H1 (cell line): Measurements from ENCODE around the gene CD226. TPM values are rescaled to one million over a fixed set of nuclear protein-coding genes. Genes with fewer than 3 reads are reported as not detected.

Experiments used
- CTCF ChIA-PET: fragments of 300-600 bp; sonication (Branson Sonifier 250); formaldehyde crosslinking; loops from one replicate; lab custom pipeline; 2021; ENCODE audit not compliant: partially characterized antibody; lab: Charles Lee
- POLR2A ChIA-PET: fragments of 300-600 bp; sonication (Branson Sonifier 250); formaldehyde crosslinking; loops from one replicate; lab custom pipeline; 2021; ENCODE audit warnings: inconsistent platforms; ENCODE audit not compliant: partially characterized antibody; lab: Charles Lee
- DNase-seq, 2 experiments: peaks; one replicate each; pipeline versions ENCODE4 v3.0.0 to v3.0.0-alpha.2; 2010 to 2022; ENCODE audit warnings: low spot score in 2 of 2, low read depth in 1 of 2, mixed read lengths in 1 of 2
- FAIRE-seq: peaks from 2 replicates; lab custom pipeline; 2011; peaks lifted over from hg19 to GRCh38; lab: Jason Lieb, UNC
- H2AFZ ChIP-seq: 2 replicates; pipeline ENCODE4 v1.8.1; 2012; ENCODE audit warnings: low read length, inconsistent platforms
- H2AK5ac ChIP-seq: 2 replicates; pipeline ENCODE4 v1.6.1; 2013; ENCODE audit warnings: low read depth, low read length
- H2BK120ac ChIP-seq: replicated peaks from 2 replicates; pipeline ENCODE3; 2013; ENCODE audit warnings: low read depth, low read length, inconsistent platforms
- H2BK12ac ChIP-seq: 2 replicates; pipeline ENCODE4 v1.6.1; 2013; ENCODE audit warnings: low read depth, low read length
- H2BK15ac ChIP-seq: 2 replicates; pipeline ENCODE4 v1.6.1; 2013; ENCODE audit warnings: low read length
- H2BK20ac ChIP-seq: 2 replicates; pipeline ENCODE4 v1.6.1; 2013; ENCODE audit warnings: low read length
- H2BK5ac ChIP-seq: 2 replicates; pipeline ENCODE4 v1.6.1; 2013; ENCODE audit warnings: low read depth, low read length
- H3K14ac ChIP-seq: 2 replicates; pipeline ENCODE4 v1.6.1; 2013; ENCODE audit warnings: inconsistent platforms; ENCODE audit not compliant: insufficient read length
- H3K18ac ChIP-seq: 2 replicates; pipeline ENCODE4 v1.6.1; 2013; ENCODE audit warnings: low read length; ENCODE audit errors: extremely low read depth
- H3K23ac ChIP-seq: 2 replicates; pipeline ENCODE4 v1.6.1; 2013; ENCODE audit warnings: inconsistent platforms; ENCODE audit not compliant: insufficient read length
- H3K23me2 ChIP-seq: 2 replicates; pipeline ENCODE4 v1.6.1; 2013; ENCODE audit warnings: low read depth, low read length
- H3K27ac ChIP-seq: 2 replicates; pipeline ENCODE4 v1.6.1; 2011; ENCODE audit warnings: low read depth, low read length, inconsistent platforms
- H3K27me3 ChIP-seq, 4 experiments: replicated peaks in 1 of 4; 1 replicate in 1 of 4; 2 replicates in 3 of 4; pipeline versions ENCODE4 v1.6.1 to v1.8.1; 2011 to 2013; ENCODE audit warnings: low read length in 3 of 4, mild to moderate bottlenecking in 3 of 4, inconsistent platforms in 2 of 4, mixed read lengths in 2 of 4, moderate library complexity in 1 of 4; ENCODE audit not compliant: control insufficient read depth in 3 of 4, insufficient read depth in 3 of 4; ENCODE audit errors: extremely low read depth in 1 of 4
- H3K36me3 ChIP-seq, 4 experiments: 2 replicates each; pipeline versions ENCODE4 v1.6.1 to v1.8.1; 2011 to 2013; ENCODE audit warnings: mild to moderate bottlenecking in 4 of 4, low read length in 3 of 4, moderate library complexity in 2 of 4, control low read depth in 1 of 4, inconsistent platforms in 1 of 4; ENCODE audit not compliant: insufficient read depth in 4 of 4, control insufficient read depth in 2 of 4
- H3K4ac ChIP-seq: replicated peaks from 2 replicates; pipeline ENCODE3; 2013; ENCODE audit warnings: low read length, low read depth, mixed read lengths, inconsistent platforms; ENCODE audit not compliant: insufficient read length
- H3K4me1 ChIP-seq, 4 experiments: replicated peaks in 1 of 4; 1 replicate in 1 of 4; 2 replicates in 3 of 4; pipeline versions ENCODE4 v1.6.1 to v1.8.1; 2011 to 2013; ENCODE audit warnings: low read length in 3 of 4, inconsistent platforms in 2 of 4, mixed read lengths in 1 of 4; ENCODE audit not compliant: insufficient read depth in 4 of 4, control insufficient read depth in 3 of 4
- H3K4me2 ChIP-seq, 2 experiments: 2 replicates each; pipeline versions ENCODE4 v1.6.1 to v1.8.1; 2011 to 2013; ENCODE audit warnings: low read depth in 2 of 2, low read length in 2 of 2, control low read depth in 1 of 2, inconsistent platforms in 1 of 2, mild to moderate bottlenecking in 1 of 2; ENCODE audit not compliant: insufficient read depth in 1 of 2
- H3K4me3 ChIP-seq, 4 experiments: fragments of 200-600, 300-600 bp in 1 of 4; sonication (generic), shearing (Covaris generic), sonication (Bioruptor Twin) in 1 of 4; 2 replicates each; pipeline versions ENCODE4 v1.5.1 to v1.8.1; 2011 to 2016; ENCODE audit warnings: low read length in 4 of 4, low read depth in 3 of 4, control low read depth in 2 of 4, inconsistent platforms in 2 of 4, mild to moderate bottlenecking in 2 of 4, mixed read lengths in 1 of 4, moderate library complexity in 1 of 4; ENCODE audit not compliant: insufficient read depth in 2 of 4; ENCODE audit errors: extremely low read depth in 1 of 4
- H3K56ac ChIP-seq: replicated peaks from 2 replicates; pipeline ENCODE3; 2013; ENCODE audit warnings: low read depth, mild to moderate bottlenecking, mixed read lengths, low read length, inconsistent platforms; ENCODE audit not compliant: insufficient read length
- H3K79me1 ChIP-seq: 2 replicates; pipeline ENCODE4 v1.6.1; 2013; ENCODE audit warnings: low read depth, low read length, control low read depth
- H3K79me2 ChIP-seq, 2 experiments: 2 replicates each; pipeline versions ENCODE4 v1.6.1 to v1.8.1; 2012 to 2013; ENCODE audit warnings: low read length in 2 of 2, mild to moderate bottlenecking in 2 of 2, inconsistent platforms in 1 of 2; ENCODE audit not compliant: insufficient read depth in 2 of 2, control insufficient read depth in 1 of 2
- H3K9ac ChIP-seq, 4 experiments: replicated peaks in 1 of 4; 1 replicate in 1 of 4; 2 replicates in 3 of 4; pipeline versions ENCODE4 v1.6.1 to v1.8.1; 2011 to 2013; ENCODE audit warnings: low read depth in 3 of 4, low read length in 3 of 4, control low read depth in 2 of 4, mild to moderate bottlenecking in 2 of 4, moderate library complexity in 2 of 4, inconsistent platforms in 1 of 4; ENCODE audit errors: extremely low read depth in 1 of 4
- H3K9me3 ChIP-seq, 2 experiments: 2 replicates each; pipeline versions ENCODE4 v1.6.1 to v1.8.1; 2012 to 2013; ENCODE audit warnings: mild to moderate bottlenecking in 2 of 2, moderate library complexity in 2 of 2, control low read depth in 1 of 2, inconsistent platforms in 1 of 2, low read depth in 1 of 2, low read length in 1 of 2, mixed read lengths in 1 of 2; ENCODE audit not compliant: insufficient read depth in 2 of 2
- H4K20me1 ChIP-seq, 2 experiments: replicated peaks in 1 of 2; 2 replicates each; pipeline versions ENCODE3 to v1.8.1; 2011 to 2013; ENCODE audit warnings: inconsistent platforms in 2 of 2, low read length in 2 of 2, mild to moderate bottlenecking in 1 of 2; ENCODE audit not compliant: insufficient read depth in 2 of 2, control insufficient read depth in 1 of 2
- H4K5ac ChIP-seq: 2 replicates; pipeline ENCODE4 v1.6.1; 2013; ENCODE audit warnings: low read length, low read depth, mixed read lengths, inconsistent platforms; ENCODE audit not compliant: insufficient read length
- H4K8ac ChIP-seq: 2 replicates; pipeline ENCODE4 v1.8.0; 2013; ENCODE audit warnings: mild to moderate bottlenecking, moderate library complexity, low read length, inconsistent platforms; ENCODE audit not compliant: insufficient read depth; ENCODE audit errors: extremely low read depth
- H4K91ac ChIP-seq: replicated peaks from 2 replicates; pipeline ENCODE3; 2013; ENCODE audit warnings: low read length, mixed read lengths, inconsistent platforms; ENCODE audit not compliant: insufficient read length
- BRCA1 ChIP-seq: IDR thresholded peaks from 2 replicates; pipeline ENCODE4 v1.6.1; 2012; ENCODE audit warnings: low read depth, low read length, improper control_type of control experiment
- CEBPB ChIP-seq: IDR thresholded peaks from 2 replicates; pipeline ENCODE4 v1.6.1; 2012; ENCODE audit warnings: low read depth, low read length
- EGR1 ChIP-seq: IDR thresholded peaks from 2 replicates; pipeline ENCODE4 v1.6.1; 2011; ENCODE audit warnings: low read depth, low read length, borderline replicate concordance
- EZH2 ChIP-seq: fragments of 200-600 bp; sonication (generic); IDR thresholded peaks from 2 replicates; pipeline ENCODE4 v1.7.1; 2012; ENCODE audit warnings: low read depth, mild to moderate bottlenecking, moderate library complexity, low read length, inconsistent platforms; ENCODE audit not compliant: severe bottlenecking
- JUN ChIP-seq: IDR thresholded peaks from 2 replicates; pipeline ENCODE4 v1.6.1; 2011; ENCODE audit warnings: low read depth, mild to moderate bottlenecking, improper control_type of control experiment, low read length
- JUND ChIP-seq: IDR thresholded peaks from 2 replicates; pipeline ENCODE4 v1.6.1; 2011; ENCODE audit warnings: mild to moderate bottlenecking, improper control_type of control experiment, low read length
- MAFK ChIP-seq: IDR thresholded peaks from 2 replicates; pipeline ENCODE4 v1.6.1; 2012; ENCODE audit warnings: low read depth, mild to moderate bottlenecking, improper control_type of control experiment, low read length
- SAP30 ChIP-seq: fragments of 300-600 bp; sonication (generic); IDR thresholded peaks from 2 replicates; pipeline ENCODE4 v1.7.1; 2012; ENCODE audit warnings: low read length, moderate library complexity, mild to moderate bottlenecking, inconsistent platforms; ENCODE audit not compliant: insufficient read depth, insufficient replicate concordance
- TEAD4 ChIP-seq: IDR thresholded peaks from 2 replicates; pipeline ENCODE4 v1.6.1; 2012; ENCODE audit warnings: low read depth, low read length, inconsistent platforms, mixed read lengths
- ZNF274 ChIP-seq: IDR thresholded peaks from 2 replicates; pipeline ENCODE4 v1.7.0; 2012; ENCODE audit warnings: low read length, borderline replicate concordance; ENCODE audit errors: extremely low read depth
- WGBS, 2 experiments: shearing (Covaris generic) in 1 of 2; methylation state at CpG; one replicate each; pipeline versions ENCODE4 v1.1.6 to v1.1.7; 2013 to 2015; ENCODE audit warnings: low lambda C conversion rate in 2 of 2, mixed read lengths in 2 of 2, inconsistent platforms in 1 of 2, low coverage in 1 of 2, missing lambda C conversion rate in 1 of 2; ENCODE audit not compliant: insufficient replicate concordance in 2 of 2, insufficient coverage in 1 of 2, insufficient read length in 1 of 2; ENCODE audit errors: extremely low coverage in 1 of 2, missing lambda C conversion rate in 1 of 2; 5-methylcytosine and 5-hydroxymethylcytosine counted together
- polyA plus RNA-seq, 7 experiments: library from polyadenylated mRNA; depleted of rRNA in 3 of 7; stranded (reverse) in 5 of 7; unstranded in 2 of 7; fragments of >200 nt in 5 of 7; fragments of 200-250 nt in 2 of 7; gene quantifications; 1 replicate in 5 of 7; 2 replicates in 1 of 7; 4 replicates in 1 of 7; pipeline versions ENCODE4 v1.2.1 to v1.2.3, GENCODE V29; 2011 to 2013; ENCODE audit warnings: missing spikeins in 2 of 7, mixed read lengths in 2 of 7
- total RNA-seq: library from RNA; stranded (reverse); fragmentation: NEBNext Ultra II Directional; extraction: Animal tissue kit (Norgen Biotek cat#: 25700); gene quantifications from 2 replicates; pipeline ENCODE4 v1.2.1, GENCODE V29; 2021
- TF ChIP-seq, protein P1 (sequence below), 3 experiments: IDR thresholded peaks; 1 replicate in 2 of 3; 2 replicates in 1 of 3; pipeline versions ENCODE4 v1.5.1 to v1.6.1; 2011; ENCODE audit warnings: low read length in 3 of 3, mild to moderate bottlenecking in 3 of 3, inconsistent platforms in 2 of 3, low read depth in 1 of 3, moderate library complexity in 1 of 3; ENCODE audit not compliant: insufficient read depth in 1 of 3; ENCODE audit errors: control extremely low read depth in 1 of 3

Gene CD226
- total and polyA plus RNA-seq, 2 of the 8 experiments (the other 6 are each of a cell fraction or from before 2014, with no cell fraction given): not detected

DNA sequence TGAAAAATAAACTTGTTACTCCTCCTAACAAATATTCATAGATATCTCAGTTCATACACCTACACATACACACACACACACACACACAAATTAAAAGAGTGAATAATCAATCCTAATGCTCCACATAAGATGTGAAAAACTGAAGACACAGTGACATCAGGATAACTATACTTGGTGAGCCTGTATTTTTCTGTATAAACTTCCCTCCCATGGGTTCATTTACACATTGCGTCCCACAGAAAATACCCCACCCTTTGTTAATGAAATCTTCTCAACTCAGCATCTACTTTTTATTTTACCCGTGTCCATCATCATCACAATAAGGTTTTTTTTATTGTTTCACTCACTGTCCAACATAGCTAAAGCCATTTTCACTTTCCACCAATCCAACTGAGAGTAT, 60.4 kb downstream of the CD226 start:
- Histone ChIP-seq H3K79me1 (no peaks in the 10 kb centered on the region), H3K18ac (no peak overlapping the region), H2BK15ac (no peak overlapping the region), H2BK120ac (no peak overlapping the region), H3K4me3 (no peak overlapping the region), H3K4me2 (no peak overlapping the region), H2BK5ac (no peak overlapping the region), H3K4ac (no peak overlapping the region), H2AFZ (no peak overlapping the region), H2BK20ac (no peak overlapping the region), H3K27ac (no peak overlapping the region), H3K27me3 (no peaks in the 10 kb centered on the region), H4K91ac (no peak overlapping the region), H3K9ac (no peak overlapping the region), H3K56ac (no peak overlapping the region), H4K8ac (no peak overlapping the region), H4K5ac (no peak overlapping the region), H3K23ac (no peak overlapping the region), H3K79me2 (no peaks in the 10 kb centered on the region), H2BK12ac (no peak overlapping the region), H3K4me1 (no peaks in the 10 kb centered on the region), H3K36me3 (no peaks in the 10 kb centered on the region), H4K20me1 (no peaks in the 10 kb centered on the region), H3K9me3 (no peaks in the 10 kb centered on the region), H3K23me2 (no peaks in the 10 kb centered on the region), H2AK5ac (no peak overlapping the region), H3K14ac (no peak overlapping the region)
- 89% methylated on average over 2 of the region's 2 CpGs; no CpG with 5 or more reads in 1 of the 2 experiments for WGBS, 2 experiments
- ChIA-PET CTCF (no interaction called here), POLR2A (no interaction called here)
- DNase-seq (no peak), FAIRE-seq (peak; percentile 7)
- no peak for TF ChIP-seq EZH2
- no peak for TF ChIP-seq BRCA1
- TF ChIP-seq SAP30: no peak
- no peak for TF ChIP-seq ZNF274
- TF ChIP-seq JUN: no peak
- no peak for TF ChIP-seq MAFK
- no peak for TF ChIP-seq CEBPB
- TF ChIP-seq JUND: no peak
- TF ChIP-seq, protein P1, sequence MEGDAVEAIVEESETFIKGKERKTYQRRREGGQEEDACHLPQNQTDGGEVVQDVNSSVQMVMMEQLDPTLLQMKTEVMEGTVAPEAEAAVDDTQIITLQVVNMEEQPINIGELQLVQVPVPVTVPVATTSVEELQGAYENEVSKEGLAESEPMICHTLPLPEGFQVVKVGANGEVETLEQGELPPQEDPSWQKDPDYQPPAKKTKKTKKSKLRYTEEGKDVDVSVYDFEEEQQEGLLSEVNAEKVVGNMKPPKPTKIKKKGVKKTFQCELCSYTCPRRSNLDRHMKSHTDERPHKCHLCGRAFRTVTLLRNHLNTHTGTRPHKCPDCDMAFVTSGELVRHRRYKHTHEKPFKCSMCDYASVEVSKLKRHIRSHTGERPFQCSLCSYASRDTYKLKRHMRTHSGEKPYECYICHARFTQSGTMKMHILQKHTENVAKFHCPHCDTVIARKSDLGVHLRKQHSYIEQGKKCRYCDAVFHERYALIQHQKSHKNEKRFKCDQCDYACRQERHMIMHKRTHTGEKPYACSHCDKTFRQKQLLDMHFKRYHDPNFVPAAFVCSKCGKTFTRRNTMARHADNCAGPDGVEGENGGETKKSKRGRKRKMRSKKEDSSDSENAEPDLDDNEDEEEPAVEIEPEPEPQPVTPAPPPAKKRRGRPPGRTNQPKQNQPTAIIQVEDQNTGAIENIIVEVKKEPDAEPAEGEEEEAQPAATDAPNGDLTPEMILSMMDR (IDR thresholded peaks at IDR 0.05; ENCODE audit: control extremely low read depth in 1 of 3, insufficient read depth in 1 of 3, low read depth in 1 of 3, low read length in 3 of 3): no peak
- TF ChIP-seq TEAD4: no peak
- TF ChIP-seq EGR1: no peak
